ENCODE data around the gene DCDC2C.

DCDC2C gene

GRCh38 chr2:3712831-3713503 lies 9.6 kb downstream of the DCDC2C start:
- DNase-seq: no peak

GRCh38 chr2:3718679-3719078 lies 15.3 kb downstream of the DCDC2C start:
- no peak for DNase-seq

GRCh38 chr2:3725002-3725401 lies 21.6 kb downstream of the DCDC2C start:
- DNase-seq: no peak

- no peak for DNase-seq
These were observed 22.3 kb downstream of the DCDC2C start for GRCh38 chr2:3725458-3726250.

- no peak for DNase-seq
These were observed 23.1 kb downstream of the DCDC2C start for GRCh38 chr2:3726511-3726910.

GRCh38 chr2:3727397-3728045 lies 24.1 kb downstream of the DCDC2C start:
- no peak for DNase-seq

- DNase-seq: no peak
These were observed 25.0 kb downstream of the DCDC2C start for GRCh38 chr2:3728104-3729054.

GRCh38 chr2:3729055-3729448 lies 25.7 kb downstream of the DCDC2C start:
- no peak for DNase-seq

GRCh38 chr2:3729786-3730185 lies 26.4 kb downstream of the DCDC2C start:
- no peak for DNase-seq

- DNase-seq: no peak
These were observed 27.3 kb downstream of the DCDC2C start for GRCh38 chr2:3730646-3731045.

GRCh38 chr2:3731829-3732228 lies 28.5 kb downstream of the DCDC2C start:
- DNase-seq: no peak

GRCh38 chr2:3736112-3736511 lies 32.7 kb downstream of the DCDC2C start:
- DNase-seq: no peak

- no peak for DNase-seq
These were observed 33.8 kb downstream of the DCDC2C start for GRCh38 chr2:3737128-3737527.

- no peak for DNase-seq
These were observed 35.1 kb downstream of the DCDC2C start for GRCh38 chr2:3738454-3738853.

GRCh38 chr2:3739313-3739712 lies 35.9 kb downstream of the DCDC2C start:
- no peak for DNase-seq

GRCh38 chr2:3741396-3741795 lies 38.0 kb downstream of the DCDC2C start:
- DNase-seq: no peak

- no peak for DNase-seq
These were observed 38.7 kb downstream of the DCDC2C start for GRCh38 chr2:3741867-3742602.

- DNase-seq: no peak
These were observed 39.6 kb downstream of the DCDC2C start for GRCh38 chr2:3742743-3743508.

- DNase-seq: no peak
These were observed 40.7 kb downstream of the DCDC2C start for GRCh38 chr2:3743951-3744555.

GRCh38 chr2:3745920-3746319 lies 42.5 kb downstream of the DCDC2C start:
- no peak for DNase-seq

Data from activated naive CD4-positive, alpha-beta T cell treated with Interleukin-2 at 50 U/mL for 16 hours (primary cell).